Ecto neural progenitor cell (in vitro differentiated cells): ENCODE measurements around the gene ADSS1.
"Not testable (repeated sequence)": the region's sequence is repeated elsewhere in the genome, so short reads cannot be mapped to it uniquely, and the experiment has no call there.

Source experiments
- DNase-seq: peaks from one replicate; pipeline ENCODE4 v3.0.0-alpha.2; 2018; ENCODE audit warnings: low spot score

ADSS1 gene

DNA sequence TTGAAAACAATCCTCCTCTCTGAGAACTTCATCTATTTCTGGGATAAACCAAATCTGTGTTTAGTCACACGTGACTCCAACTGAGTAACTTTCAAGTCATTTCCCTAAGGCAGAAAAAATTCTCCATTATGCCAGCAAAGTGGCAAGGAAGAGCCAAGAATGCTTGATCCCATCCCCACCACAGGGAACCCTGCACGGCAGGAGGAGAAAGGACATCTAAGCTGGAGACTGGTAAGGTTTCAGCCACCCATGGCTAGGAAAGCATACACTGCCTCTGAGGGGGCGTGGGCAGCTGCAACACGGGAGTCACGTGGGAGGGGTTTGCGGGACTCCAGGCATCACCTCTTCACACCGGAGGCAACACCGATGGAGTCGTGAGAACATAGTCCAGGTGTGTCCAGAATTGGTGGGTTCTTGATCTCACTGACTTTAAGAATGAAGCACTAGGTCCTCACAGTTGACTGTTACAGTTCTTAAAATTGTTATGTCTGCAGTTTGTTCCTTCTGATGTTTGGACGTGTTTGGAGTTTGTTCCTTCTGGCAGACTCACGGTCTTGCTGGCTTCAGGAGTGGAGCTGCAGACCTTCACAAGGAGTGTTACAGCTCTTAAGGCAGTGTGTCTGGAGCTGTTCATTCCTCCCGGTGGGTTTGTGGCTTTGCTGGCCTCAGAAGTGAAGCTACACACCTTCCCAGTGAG is 26.2 kb downstream of the ADSS1 start:
- DNase-seq: no peak

DNA sequence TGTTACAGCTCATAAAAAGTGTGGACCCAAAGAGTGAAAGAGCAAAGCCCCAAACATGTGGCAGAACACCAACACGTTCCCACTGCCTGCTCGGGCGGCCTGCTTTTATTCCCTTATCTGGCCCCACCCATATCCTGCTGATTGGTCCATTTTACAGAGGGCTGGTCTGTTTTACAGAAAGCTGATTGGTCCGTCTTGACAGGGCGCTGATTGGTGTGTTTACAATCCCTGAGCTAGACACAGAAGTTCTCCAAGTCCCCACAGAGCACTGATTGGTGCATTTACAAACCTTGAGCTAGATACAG is 26.7 kb downstream of the ADSS1 start:
- not testable (repeated sequence) for DNase-seq

DNA sequence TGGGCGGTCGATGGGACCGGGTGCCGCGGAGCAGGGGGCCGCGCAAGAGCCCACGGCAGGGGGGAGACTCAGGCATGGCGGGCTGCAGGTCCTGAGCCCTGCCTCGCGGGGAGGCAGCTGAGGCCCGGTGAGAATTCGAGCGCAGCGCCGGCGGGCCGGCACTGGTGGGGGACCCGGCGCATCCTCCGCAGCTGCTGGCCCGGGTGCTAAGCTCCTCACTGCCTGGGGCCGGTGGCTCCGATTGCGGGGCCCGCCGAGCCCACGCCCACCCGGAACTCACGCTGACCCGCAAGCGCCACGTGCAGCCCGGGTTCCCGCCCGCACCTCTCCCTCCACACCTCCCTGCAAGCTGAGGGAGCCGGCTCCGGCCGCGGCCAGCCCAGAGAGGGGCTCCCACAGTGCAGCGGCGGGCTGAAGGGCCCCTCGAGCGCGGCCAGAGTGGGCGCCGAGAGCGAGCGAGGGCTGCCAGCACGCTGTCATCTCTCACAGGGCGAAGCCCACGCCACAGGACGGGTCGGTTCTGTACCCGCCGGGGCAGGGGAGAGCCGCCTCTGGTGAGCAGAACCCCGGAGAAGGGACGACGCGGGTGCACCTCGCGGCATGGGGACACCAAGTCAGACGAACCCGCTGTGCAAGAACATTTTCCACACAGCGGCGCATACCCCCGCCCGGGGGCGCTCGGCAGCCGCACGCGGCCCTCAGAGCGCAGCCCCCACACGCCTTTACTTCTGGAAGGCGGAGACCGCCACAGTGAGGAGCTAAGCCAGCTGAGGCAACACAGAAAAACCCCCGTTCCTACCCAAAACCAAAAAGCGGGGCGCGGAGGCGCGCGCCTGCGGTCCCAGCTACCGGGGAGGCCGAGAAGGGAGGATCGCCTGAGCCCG is 27.8 kb downstream of the ADSS1 start:
- DNase-seq: no peak

DNA sequence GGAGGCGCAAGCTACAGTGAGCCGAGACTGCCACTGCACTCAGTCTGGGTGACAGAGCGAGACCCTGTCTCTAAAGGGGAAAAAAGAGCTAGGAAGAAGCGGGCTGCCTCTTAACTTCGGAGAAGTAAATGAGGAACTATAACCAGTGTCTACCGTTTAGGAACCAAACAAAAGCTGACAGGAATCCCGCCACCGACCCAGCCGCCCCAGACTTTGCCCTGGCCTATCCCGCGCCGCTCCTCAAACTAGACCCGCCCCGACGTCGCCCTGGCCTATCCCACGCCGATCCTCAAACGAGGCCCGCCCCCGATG is 28.4 kb downstream of the ADSS1 start:
- DNase-seq: no peak

DNA sequence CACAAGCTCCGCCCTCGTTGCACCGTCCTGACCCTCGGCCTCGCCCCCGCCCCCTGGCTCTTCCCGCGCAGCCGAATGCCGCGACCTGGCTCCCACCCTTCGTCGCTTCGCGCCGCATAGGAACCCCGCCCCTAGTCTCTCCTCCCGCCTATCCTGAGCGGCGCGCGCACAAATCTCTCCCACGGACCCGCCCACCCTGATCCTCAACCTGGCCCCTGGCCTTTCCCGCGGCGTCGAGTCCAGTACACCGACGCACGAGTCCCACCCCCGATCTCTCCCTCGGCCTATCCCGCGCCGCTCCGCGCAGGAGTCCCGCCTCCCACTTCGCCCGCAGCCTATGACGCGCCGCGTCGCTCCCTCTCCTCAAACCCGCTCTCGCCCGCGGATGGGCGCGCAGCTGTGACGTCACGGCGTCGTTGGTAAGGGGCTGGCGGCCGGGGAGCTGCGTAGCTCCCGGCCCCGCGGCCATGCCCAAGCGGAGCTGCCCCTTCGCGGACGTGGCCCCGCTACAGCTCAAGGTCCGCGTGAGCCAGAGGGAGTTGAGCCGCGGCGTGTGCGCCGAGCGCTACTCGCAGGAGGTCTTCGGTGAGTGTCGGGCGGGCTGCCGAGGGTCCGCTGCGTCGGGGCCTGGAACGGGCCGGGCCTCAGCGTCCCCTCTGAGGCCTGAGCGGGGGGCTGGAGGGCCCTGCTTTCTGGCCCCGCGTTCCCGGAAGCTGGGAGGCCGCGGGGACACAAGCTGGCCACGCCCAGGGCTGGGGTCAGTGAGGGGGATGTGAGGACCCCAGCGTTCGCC is 28.9 kb downstream of the ADSS1 start, which contains the start of gene SIVA1:
Gene SIVA1, plus strand, starts transcription at position 413 of the 793 bp plus-strand sequence. Its CDS starts 55 bp downstream, at position 468.
- peak; percentile 100 for DNase-seq

DNA sequence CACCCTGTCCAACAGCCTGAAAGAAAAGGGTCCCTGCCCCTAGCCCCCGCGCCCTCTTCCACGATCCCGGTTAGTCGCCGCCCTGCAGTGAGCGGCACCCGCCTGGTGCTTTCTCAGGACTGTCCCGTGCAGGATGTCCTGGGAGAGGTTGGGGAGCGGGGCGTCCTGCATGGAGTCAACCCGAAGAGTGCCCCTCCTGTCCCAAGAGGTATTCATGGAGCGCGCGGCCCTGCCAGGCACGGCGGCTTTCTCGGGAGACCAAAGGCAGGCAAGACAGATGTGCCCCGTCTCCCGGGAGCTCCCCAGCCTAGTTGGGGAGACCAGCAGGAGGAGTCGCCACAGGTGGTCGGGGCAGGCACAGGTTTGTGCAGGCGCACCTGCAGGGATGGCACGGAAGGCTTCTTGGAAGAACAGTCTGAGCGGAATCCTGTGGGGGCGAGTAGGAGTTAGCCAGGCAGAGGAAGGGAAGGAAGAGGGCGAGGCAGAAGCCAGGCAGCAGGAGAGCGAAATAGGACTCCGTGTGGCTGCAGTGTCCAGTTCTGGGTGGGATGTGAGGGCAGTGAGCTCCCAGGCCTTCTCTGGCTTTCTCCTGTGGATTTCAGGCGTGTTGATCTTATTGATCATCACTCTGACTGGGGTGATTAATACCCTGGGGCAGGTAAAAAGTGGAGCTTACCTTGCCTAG is 29.6 kb downstream of the ADSS1 start:
- DNase-seq: no peak

DNA sequence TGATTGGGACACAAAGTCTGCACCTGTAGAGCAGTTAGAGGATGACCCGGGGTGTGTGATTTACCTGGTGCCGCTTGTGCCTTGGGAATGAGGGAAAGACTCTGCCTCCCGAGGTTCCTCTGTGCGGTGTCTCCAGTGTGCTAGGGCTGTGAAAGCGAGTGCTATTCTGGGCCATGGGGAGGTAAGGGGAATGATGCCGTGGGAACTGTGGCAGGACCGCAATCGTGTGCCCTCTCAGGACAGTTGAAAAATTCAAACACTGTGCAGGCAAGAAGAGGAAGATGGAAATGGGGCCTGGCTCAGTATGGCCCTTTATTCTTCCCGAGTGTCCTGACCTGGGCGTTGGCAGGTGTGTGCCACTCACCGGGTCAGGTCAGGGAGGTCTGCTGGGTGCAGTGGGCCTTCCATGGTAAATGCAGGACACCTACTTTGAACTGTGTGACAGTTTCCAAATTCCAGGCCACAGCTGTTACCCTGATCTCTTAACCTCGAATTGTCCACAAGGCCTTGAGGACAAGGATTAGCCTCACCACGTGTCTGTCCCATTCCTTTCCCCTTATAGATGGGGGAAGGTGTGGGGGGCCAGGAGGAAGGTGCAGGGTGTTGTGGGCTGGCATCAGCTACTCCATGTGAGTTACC is 30.3 kb downstream of the ADSS1 start:
- DNase-seq: no peak

DNA sequence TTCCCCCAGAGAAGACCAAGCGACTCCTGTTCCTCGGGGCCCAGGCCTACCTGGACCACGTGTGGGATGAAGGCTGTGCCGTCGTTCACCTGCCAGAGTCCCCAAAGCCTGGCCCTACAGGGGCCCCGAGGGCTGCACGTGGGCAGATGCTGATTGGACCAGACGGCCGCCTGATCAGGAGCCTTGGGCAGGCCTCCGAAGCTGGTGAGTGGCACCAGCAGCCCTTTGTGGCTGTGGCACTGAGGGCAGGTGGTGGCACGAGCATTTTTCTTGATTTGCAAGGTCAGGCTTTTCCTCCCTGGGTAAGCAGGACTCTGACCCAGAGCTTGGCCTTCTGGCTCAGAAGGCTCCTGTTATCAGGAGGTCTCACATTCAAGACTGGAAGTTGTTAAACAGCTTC is 31.6 kb downstream of the ADSS1 start:
- no peak for DNase-seq

DNA sequence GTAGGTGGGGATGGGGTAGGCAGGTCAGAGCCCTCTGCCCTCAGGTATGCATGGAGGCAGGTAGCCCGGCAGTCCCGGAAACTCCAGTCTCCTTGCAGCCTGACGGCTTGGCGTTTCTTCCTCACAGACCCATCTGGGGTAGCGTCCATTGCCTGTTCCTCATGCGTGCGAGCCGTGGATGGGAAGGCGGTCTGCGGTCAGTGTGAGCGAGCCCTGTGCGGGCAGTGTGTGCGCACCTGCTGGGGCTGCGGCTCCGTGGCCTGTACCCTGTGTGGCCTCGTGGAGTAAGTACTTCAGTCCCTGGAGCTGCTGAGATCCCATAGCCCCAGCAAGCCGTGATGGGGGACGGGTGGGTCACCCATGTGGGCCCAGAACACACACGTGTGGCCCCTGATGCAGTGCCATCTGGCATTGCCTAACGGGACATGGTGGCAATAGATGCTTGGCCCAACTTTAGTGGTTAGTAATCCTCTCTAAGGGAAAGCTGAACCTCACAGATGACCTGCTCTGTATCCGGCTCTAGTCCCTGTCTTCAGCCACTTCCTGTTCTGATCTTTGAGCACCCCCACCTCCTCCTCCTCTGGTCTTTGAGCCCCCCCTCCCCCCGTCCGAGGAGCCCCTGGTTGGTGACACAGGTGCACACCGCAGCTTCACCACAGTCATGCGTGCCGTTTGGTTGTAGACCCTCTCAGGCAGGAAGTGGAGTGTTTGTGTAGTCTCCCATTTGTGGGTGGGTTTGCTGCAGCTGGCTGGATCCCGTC is 32.6 kb downstream of the ADSS1 start:
- DNase-seq: no peak

DNA sequence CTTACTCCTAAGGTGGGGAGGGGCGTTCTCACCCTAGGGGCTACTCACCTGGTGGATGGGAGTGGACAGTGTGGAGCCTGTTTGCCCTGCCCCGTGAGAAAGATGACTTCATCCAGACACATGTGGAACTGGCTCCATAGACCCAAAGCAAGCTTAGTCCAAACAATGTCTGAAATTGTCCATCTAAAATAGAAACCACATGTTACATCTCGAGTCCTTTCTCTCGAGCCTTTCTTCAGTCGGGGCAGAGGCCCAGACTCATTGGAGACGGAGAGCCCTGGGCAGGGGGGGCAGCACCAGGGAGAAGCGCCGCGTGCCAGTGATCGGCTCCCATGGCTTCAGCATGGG is 33.2 kb downstream of the ADSS1 start:
- no peak for DNase-seq

DNA sequence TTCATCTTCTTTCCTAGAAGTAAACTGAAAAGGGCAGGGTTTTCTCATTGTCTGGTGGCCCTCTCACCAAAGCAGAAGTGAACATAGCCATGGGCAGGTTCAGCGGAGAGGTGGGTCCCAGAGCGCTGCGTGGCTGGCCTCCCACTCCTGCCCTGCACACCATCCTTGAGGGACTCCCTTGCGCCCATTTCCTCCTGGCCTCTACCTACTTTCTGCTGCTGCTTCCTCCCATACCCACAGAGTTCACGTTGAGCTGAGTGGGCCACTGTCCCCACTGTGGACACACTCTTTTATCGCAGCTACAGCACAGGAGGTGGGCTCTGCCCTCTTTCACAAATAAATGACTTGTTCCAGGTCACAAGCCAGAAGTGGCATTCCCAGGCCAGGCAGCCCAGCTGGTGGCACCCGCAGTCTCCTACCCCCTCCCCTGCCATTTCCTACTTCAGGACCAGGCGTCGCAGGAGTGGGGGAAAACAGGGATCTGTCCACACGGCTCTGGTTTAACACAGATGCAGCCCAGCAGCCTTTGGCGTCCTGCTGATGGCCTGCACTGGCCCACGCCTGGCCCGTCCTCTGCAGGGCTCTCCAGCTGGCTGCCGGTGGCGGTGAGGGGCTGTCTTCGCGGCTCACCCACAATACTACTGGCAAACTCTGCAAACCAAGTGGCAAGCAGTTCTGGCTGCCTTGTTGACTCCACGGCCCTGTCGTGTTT is 33.8 kb downstream of the ADSS1 start:
- DNase-seq: no peak

DNA sequence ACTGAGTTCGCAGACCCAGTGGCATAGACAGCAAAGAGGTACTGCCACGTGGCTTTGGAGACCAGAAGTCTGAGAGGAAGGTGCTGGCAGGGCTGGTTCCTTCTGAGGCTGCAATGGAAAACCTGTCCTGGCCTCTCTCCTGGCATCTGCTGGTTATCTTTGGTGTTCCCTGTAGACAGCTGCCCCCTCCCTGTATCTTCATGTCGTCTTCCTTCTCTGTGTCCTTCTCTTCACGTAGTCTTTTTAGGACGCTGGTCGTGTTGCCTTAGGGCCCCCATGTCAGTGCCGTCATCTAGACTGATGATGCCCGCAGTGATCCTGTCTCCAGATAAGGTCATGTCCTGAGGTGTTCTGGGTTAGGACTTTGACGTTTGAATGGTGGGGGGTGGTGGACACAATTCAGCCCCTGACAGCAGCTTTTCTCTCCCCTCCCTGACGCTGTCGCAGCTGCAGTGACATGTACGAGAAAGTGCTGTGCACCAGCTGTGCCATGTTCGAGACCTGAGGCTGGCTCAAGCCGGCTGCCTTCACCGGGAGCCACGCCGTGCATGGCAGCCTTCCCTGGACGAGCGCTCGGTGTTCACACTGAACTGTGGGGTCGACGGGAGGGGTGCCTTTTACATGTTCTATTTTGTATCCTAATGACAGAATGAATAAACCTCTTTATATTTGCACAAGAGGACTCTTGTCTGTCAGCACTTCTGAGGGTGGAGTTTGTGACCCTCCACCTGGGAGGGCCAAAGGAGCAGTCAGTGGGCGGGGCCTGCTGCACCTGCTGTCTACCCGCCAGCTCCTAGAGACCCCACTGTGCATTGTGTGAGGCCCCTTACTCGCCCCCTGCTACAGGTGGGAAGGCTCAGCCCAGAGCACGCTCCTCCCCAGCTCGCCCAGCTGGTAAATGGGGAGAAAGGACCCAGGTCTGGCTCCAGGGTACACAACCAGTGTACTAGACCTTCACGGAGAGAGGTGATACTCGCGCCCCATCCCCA is 35.2 kb downstream of the ADSS1 start:
- DNase-seq: no peak

DNA sequence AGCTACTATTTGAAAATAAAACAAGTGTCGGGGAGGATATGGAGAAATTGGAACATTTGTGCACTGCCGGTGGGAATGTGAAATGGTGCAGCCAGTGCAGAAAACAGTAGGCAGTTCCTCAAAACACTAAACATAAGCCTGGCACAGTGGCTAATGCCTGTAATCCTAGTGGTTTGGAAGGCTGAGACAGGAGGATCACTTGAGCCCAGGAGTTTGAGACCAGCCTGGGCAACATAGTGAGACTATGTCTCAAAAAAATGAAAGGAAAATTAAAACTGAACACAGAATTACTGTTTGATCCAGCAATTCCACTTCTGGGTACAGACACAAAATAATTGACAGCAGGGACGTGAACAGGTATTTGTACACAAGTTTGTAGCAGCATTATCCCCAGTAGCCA is 41.5 kb downstream of the ADSS1 start:
- no peak for DNase-seq

DNA sequence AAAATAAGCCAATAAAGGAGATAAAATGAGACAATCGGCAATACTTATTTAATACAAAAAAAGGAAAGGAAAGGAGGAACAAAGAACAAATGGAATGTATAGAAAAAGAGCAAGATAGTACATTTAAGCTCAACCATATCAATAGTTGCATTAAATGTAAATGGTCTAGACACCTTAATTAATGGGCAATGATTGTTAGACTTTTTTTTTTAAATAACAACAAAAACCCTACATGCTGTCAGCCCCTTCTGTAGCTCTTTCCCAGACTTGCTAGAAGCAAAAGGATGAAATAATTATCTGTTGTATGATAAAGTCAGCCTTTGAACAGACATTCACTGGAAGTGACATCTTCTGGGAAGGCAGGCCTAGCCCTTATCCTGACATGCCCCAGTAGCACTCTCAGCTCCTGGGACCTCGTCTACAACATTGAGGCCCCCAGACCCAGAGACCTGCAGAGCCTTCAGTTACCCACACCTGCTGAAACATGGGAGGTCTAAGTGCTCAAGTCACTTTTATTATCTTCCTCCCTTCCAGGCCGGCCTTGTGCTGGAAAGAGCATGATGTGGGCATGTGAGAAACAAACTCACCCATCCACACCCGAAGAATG is 42.3 kb downstream of the ADSS1 start:
- DNase-seq: no peak

DNA sequence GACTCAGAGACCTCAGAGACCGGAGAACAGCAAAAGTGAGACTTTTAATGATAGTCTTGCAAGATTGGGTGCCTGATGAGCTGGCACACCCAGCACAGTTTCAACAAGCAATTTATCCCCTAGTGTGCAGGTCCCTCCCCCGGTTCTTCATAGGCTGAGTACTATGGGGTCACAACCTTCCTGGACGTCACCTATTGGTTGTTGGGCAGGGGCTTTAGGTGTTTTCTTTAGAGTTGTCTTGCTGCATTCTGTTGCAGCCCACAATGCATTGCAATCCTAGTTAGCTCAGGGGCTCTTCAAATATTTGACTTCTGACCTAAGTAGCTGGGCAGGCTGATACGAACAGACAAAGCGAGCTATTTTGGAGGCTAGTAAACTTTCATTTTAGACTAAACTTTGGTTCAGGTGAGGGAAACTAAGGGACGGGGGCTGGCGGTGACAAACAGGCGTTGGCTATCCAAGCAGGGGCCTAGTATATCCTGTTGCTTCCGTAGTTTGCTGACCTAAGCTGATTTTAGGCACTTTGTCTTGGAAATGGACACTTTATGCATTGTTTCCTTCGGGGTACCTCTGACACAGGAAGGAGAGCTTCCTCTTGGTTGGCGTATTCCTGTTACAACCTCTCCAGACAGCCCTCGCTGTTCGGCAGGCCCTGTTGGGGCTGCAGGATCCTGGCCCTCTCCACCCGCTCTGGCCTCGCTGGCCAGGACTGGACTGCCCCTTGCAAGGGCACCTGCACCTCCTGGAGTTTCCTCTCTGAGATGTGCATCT is 43.0 kb downstream of the ADSS1 start:
- no peak for DNase-seq

DNA sequence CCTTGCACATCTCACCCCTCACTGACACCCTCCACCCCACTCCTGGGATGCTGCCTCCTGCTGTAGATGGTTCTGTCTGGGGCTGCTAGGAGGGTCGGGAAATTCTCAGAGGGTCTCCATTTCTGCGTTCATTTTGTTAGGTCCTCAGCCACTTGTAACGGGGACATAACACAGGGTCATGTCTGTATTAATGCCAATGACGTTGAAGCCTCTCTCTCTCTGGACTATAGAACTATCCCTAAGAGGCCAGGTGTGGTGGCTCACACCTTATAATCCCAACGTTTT is 43.5 kb downstream of the ADSS1 start:
- DNase-seq: no peak

DNA sequence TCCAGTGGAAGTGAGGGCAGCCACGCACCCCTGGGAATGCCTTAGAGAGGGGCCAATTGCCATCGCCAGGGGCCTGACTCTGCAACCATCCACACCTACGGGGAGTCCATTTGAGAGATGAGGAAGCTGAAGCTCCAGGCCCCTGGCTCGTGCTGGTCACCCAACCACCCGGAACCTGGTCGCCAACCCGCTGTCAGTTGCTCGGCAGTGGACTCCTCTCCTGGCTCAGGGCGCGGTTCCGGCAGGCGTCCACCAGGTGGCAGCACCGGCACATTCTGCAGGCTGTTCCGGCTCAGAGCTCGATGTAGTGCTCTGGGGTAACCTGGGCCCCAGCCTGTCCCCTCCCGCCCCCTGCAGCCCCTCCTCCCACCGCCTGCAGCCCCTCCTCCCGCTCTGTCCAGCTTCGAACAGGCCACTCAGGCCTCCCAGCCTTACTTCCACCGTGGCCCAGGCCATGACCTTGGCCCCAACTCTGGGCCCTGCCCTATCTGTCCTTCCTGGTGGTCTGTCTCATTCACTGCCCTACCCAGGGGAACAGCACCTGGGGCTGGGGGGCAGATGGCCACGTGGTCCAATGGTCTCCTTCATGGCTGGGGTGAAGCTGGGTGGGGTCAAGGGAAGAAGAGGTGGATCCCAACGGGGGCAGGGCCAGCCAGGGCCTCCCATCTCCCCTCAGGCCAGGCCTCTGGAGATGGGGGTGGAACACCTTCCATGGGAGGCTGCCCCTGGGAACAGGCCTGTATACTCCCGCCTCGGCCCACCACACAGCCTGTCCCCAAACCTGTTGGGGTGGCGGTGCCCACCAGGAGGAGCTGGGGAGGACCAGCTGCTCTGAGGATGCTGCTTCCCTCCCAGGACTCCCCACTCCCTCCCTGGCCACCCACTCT is 44.7 kb downstream of the ADSS1 start:
- peak; percentile 96 for DNase-seq
